NCI-H526 treated with DMSO at 0.1 percent for 48 hours (cell line): ENCODE measurements around the gene HAUS8.
"Not testable (repeated sequence)": the region's sequence is repeated elsewhere in the genome, so short reads cannot be mapped to it uniquely, and the experiment has no call there.

Experiments
- DNase-seq: peaks from one replicate; lab custom pipeline; 2025; lab: John Stamatoyannopoulos, UW

The HAUS8 gene

GRCh38 chr19:17035842-17036424 is 39.3 kb downstream of the HAUS8 start:
- no peak for DNase-seq

GRCh38 chr19:17031741-17032140 is 43.5 kb downstream of the HAUS8 start:
- no peak for DNase-seq

GRCh38 chr19:17027535-17027975 is 47.7 kb downstream of the HAUS8 start:
- DNase-seq, result no peak

- DNase-seq, result no peak
These were observed 48.3 kb downstream of the HAUS8 start, which contains the start of gene CPAMD8 for GRCh38 chr19:17026706-17027534. TSS of gene CPAMD8 (minus strand) at chr19:17026810. CDS start at chr19:17026642, 168 bp downstream.

GRCh38 chr19:17025991-17026658 is 49.1 kb downstream of the HAUS8 start:
- no peak for DNase-seq

GRCh38 chr19:17025361-17025760 is 49.9 kb downstream of the HAUS8 start:
- no peak for DNase-seq

- not testable (repeated sequence) for DNase-seq
These were observed 50.3 kb downstream of the HAUS8 start for GRCh38 chr19:17024941-17025340.

GRCh38 chr19:17023805-17024204 is 51.4 kb downstream of the HAUS8 start:
- DNase-seq, result no peak

GRCh38 chr19:17022738-17023137 is 52.5 kb downstream of the HAUS8 start:
- DNase-seq, result no peak

- DNase-seq, result no peak
These were observed 53.3 kb downstream of the HAUS8 start for GRCh38 chr19:17021793-17022590.

- DNase-seq, result no peak
These were observed 53.9 kb downstream of the HAUS8 start for GRCh38 chr19:17021328-17021727.

GRCh38 chr19:17020823-17021222 is 54.4 kb downstream of the HAUS8 start:
- DNase-seq, result no peak

- no peak for DNase-seq
These were observed 54.9 kb downstream of the HAUS8 start for GRCh38 chr19:17020385-17020784.

- DNase-seq, result not testable (repeated sequence)
These were observed 60.9 kb downstream of the HAUS8 start for GRCh38 chr19:17014212-17014861.

GRCh38 chr19:17011485-17011884 is 63.8 kb downstream of the HAUS8 start:
- no peak for DNase-seq

- no peak for DNase-seq
These were observed 68.7 kb downstream of the HAUS8 start for GRCh38 chr19:17006579-17006978.

GRCh38 chr19:17005000-17005399 is 70.3 kb downstream of the HAUS8 start:
- DNase-seq, result no peak

- no peak for DNase-seq
These were observed 70.9 kb downstream of the HAUS8 start for GRCh38 chr19:17004386-17004785.

- no peak for DNase-seq
These were observed 72.8 kb downstream of the HAUS8 start for GRCh38 chr19:17002455-17002854.

- no peak for DNase-seq
These were observed 73.6 kb downstream of the HAUS8 start for GRCh38 chr19:17001603-17002183.
